Measurements from ENCODE around the gene OR1I1. TPM values are rescaled to one million over a fixed set of nuclear protein-coding genes. Genes with fewer than 3 reads are reported as not detected.
"Not testable (repeated sequence)": the region's sequence is repeated elsewhere in the genome, so short reads cannot be mapped to it uniquely, and the experiment has no call there.

Gene OR1I1, protein sequence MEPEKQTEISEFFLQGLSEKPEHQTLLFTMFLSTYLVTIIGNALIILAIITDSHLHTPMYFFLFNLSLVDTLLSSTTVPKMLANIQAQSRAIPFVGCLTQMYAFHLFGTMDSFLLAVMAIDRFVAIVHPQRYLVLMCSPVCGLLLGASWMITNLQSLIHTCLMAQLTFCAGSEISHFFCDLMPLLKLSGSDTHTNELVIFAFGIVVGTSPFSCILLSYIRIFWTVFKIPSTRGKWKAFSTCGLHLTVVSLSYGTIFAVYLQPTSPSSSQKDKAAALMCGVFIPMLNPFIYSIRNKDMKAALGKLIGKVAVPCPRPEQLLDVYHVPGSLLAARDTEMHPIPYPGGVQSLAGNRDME
- not detected in 2 replicates for polyA plus RNA-seq (2014; cell fraction: cytosol; rRNA removed)
- not detected in 2 replicates for polyA plus RNA-seq (2014; cell fraction: nucleus; rRNA removed)

DNA sequence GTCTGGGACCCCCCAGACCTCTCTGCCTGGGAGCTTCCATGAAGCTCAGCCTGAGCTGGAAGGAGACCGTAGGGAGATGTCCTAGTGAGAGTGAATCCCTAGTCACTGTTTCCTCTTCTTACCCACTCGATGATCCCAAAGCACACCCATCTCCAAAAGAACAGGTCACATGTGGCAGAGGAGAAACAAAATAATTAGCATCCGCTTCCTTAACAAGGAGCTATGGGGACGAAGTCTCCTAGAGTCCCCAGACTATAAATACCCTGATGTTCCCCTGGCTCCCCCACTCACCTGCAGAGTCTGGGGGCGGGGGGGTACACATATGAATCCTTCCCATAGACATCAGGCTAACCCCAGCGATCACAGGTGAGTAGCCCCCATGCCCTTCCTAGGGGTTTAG, at the start of gene OR1I1:
Gene OR1I1 (plus strand): TSS at position 301 of the 400 bp plus-strand sequence. CDS start 4,855 bp downstream, outside the sequence.
- DNase-seq (ENCODE audit: low spot score): no peak

DNA sequence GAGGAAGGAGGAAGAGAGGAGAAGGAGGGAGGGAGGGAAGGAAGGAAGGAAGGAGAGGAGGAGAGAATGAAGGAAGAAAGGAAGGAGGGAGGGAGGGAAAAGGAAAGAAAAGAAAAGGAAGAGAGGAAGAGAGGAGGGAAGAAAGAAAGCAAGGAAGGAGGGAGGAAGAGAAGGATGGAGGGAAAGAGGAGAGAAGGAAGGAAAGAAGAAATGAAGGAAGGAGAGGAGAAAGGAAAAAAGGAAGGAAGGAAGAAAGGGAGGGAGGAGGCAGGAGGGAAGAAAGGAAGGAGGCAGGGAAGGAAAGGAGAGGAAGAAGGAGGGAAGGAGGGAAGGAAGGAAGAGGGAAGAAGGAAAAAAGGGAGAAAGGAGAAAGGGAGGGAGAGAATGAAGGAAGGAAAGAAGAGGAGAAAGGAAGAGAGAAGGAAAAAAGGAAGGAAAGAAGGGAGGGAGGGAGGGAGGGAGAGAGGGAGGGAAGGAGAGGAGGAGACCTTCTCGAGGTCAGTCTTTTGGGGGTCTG, 46.2 kb upstream of the OR1I1 start:
- DNase-seq (ENCODE audit: low spot score): no peak

DNA sequence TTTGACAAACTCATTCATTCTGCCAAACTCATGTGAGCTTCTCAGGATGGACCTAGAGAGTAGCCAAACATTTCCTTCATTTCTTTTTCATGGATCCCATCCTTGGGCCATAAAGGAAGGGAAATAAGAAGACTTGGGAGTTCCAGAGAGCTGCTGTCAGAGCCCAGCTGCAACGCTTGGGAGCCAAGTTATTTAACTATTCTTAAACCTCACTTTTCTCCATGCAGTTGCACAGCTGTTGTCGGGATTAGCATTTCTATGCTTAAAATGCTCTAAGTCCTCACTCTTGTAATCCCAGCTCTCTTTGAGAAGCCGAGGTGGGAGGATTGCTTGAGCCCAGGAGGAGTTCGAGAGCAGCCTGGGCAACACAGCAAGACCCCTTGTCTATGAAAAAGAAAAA, 44.4 kb upstream of the OR1I1 start:
- DNase-seq (ENCODE audit: low spot score): no peak

DNA sequence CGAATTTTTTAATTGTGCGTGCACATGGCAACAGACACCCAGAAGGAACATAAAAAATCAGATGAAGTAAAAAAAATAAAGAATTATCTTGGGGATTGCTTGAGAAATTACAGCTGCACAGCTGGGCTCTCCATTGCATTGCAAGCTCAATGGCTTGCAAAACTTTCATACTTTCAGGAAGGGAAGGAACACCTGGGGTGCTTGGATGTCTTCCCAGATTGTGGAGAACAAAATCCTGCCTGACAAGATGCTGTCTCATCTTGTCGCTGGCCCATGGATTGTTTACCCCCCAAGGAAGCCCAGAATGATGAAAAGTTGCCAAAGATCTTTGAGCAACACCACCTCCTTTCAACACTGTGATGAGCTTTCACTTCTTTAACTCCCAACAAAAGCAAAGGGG, 43.7 kb upstream of the OR1I1 start:
- no peak for DNase-seq (ENCODE audit: low spot score)

DNA sequence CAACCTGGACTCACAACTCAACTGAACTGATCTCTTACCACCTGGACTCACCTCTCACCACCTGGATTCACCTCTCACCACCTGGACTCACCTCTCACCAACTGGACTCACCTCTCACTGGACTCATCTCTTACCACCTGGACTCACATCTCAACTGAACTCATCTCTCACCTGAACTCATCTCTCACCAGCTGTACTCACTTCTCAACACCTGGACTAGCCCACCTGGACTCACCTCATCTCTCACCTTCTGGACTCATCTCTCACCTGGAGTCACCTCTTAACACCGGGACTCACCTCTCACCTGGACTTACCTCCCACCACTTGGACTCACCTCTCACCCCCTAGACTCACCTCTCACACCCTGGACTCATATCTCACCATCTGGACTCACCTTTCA, 40.0 kb upstream of the OR1I1 start:
- DNase-seq (ENCODE audit: low spot score): no peak

DNA sequence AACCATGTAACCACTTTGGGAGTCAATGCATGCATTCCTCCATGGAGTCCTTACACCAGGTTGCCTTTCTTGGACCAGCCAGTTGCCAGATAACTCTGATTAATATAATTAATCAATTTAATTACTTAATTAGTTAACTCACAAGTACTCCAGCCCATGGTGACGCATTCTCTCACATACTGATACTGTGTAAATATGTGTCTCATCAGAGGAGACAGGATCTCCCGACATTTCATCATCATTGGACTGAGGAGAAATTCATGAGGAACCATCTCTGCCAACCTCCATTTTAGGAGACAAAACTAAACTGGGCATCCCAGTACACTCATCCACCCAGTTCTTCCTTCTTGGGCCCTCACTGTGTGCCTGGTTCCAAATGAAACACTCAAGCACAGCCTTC, 39.2 kb upstream of the OR1I1 start:
- no peak for DNase-seq (ENCODE audit: low spot score)

DNA sequence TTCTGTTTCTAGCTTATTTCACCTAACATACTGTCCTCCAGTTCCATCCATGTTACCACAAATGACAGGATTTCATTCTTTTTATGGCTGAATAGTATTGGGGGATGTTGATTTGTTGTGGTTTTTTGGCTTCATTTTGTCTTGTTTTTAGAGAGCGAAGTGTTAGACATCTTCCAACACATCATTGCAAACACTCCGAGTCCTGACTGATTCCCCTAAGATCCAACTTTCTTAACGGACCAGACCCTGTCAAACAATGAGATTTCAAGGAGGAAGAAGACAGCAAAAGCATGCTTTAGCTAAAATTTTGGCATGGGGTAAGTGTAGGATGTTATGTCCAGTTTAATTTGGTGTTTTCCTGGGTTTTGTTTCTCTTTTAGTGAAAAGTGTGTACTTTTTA, 36.5 kb upstream of the OR1I1 start:
- no peak for DNase-seq (ENCODE audit: low spot score)

DNA sequence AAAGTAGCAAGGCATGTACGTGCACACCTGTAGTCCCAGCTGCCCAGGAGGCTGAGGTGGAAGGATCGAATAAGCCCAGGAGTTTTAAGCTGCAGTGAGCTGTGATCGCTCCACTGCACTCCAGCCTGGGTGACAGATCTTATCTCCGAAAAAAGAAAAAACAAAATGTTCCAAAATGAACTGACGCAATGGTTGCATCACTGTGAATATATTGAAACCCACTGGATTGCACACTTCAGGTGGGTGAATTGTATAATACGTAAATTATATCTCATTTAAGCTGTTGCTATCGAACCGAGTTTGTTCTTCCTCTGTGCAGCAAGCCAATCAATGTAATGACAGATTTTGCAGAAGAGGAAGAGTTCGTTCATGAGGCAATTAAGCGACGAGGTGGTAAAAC, 34.3 kb upstream of the OR1I1 start:
- no peak for DNase-seq (ENCODE audit: low spot score)

DNA sequence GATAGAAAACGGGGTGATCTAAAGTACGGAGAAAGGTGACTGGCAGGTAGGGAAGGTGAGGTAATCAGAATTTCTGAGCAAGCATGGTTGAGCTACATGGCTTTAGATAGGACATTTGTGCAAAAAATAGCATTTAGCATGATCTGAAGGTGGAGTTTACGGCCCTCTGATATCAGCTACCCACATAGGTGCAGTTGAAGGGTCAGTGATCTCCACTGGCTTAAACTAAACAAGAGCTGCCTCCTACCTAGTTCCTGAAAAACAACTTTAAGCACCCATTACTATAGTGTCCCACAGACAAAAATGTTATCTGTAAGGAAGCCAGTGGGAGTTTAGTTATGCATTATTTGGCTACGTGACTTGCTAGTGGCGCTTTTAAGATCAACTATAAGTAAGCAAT, 33.9 kb upstream of the OR1I1 start:
- DNase-seq (ENCODE audit: low spot score): no peak

DNA sequence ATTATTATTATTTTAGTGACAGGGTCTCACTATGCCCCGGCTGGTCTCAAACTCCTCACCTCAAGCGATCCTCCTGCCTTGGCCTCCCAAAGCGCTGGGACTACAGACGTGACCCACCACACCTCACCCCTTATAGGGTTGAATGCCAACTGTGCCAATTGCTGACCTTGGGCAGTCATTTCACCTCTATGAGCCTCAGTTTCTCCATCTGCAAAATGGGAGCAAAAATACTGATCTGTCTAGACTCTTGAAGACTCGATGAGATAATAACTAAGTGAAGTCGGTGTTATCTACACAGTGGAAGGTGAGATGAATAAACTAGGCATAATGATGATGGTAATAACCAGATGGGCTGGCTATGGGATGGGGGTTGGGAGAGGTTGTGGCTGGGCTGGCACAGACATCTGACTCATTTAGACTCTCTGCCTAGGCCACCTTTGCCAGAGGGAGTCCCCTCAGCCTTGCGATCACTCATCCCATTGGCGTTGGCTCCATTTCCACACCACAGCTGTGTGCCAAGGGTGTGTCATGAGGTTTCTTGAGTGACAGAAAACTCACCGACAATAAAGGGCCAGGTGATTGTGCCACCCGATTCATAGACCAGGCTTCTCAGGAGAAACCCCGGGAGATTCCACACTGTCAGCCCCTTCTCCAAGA, 33.0 kb upstream of the OR1I1 start, which contains the start of gene CASP14:
Gene CASP14 (plus strand): TSS at position 596 of the 657 bp plus-strand sequence. CDS start 2,772 bp downstream, outside the sequence.
- DNase-seq (ENCODE audit: low spot score): no peak

DNA sequence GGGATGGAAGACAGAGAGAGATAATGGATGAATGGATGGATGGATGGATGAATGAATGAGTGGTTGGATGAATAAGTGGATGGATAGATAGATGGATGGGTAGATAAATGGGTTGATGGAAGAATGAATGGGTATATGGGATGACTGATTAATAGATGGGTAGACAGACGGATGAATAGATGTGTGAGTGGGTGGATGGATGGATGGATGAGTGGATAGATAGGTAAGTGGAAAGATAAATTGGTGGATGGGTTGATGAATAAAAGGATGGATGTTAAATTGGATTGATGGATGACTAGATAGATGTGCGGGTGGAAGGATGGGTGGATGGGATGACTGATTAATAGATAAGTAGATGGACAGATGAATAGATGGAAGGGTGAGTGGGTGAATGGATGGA, 31.4 kb upstream of the OR1I1 start:
- DNase-seq (ENCODE audit: low spot score): no peak

DNA sequence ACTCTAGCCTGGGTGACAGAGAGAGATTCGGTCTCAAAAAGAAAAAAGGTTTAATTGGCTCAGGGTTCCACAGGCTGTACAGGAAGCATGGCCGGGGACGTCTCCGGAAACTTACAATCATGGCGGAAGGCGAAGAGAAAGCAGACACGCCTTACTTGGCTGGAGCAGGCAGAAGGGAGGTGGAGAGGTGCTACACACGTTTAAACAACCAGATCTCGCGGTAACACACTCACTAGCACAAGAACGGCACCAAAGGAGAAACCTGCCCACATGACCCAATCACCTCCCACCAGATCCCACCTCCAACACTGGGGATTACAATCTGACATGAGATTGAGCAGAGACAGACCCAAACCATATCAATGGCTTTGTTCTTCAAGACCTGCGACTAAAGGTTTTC, 20.0 kb upstream of the OR1I1 start:
- no peak for DNase-seq (ENCODE audit: low spot score)

DNA sequence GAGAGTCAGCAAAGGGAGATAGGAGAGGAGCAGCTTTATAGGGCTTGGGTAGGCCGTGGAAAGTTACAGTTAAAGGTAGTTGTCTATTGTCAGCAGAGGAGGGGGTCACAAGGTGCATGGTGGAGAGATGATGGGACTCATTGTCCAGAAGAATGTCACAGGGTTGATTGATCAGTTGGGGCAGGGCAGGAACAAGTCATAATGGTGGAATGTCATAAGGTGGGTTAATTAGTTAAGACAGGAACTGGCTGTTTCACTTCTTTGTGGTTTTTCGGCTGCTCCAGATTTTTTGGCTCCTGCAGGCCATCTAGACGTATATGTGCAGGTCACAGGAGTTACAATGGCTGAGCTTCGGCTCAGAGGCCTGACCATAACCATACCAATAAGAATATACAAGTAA, 11.6 kb upstream of the OR1I1 start:
- not testable (repeated sequence) for DNase-seq (ENCODE audit: low spot score)

DNA sequence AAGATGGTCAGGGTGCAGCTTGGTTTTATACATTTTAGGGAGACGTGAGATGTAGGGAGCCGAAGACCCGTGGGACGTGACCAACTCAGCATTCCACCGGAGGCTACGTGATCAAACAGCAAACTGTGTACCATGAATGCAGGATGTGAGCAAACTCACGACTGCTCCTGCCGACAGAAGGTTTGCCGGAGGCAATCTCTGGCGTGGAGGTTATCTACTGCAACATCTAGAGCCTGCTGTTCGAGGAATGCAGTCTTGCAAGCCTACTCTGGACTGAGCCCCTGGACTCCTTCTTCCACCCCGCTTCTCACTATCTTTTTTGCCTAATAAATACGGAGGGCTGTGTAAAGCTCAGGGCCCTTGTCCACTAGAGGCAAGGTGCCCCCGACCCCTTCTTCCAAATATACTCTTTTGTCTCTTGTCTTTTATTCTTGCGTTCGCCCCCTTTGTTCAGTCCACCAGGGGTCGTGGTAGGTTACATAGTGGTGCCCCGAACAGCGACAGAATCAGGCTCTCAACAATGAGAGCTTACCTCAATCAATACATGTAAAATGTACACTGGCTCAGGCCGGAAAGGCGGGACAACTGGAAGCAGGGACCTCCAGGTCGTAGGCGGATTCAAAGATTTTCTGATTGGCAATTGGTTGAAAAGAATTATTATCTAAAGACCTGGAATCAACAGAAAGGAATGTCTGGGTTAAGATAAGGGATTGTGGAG, 8.9 kb upstream of the OR1I1 start:
- peak; percentile 27 for DNase-seq (ENCODE audit: low spot score)

DNA sequence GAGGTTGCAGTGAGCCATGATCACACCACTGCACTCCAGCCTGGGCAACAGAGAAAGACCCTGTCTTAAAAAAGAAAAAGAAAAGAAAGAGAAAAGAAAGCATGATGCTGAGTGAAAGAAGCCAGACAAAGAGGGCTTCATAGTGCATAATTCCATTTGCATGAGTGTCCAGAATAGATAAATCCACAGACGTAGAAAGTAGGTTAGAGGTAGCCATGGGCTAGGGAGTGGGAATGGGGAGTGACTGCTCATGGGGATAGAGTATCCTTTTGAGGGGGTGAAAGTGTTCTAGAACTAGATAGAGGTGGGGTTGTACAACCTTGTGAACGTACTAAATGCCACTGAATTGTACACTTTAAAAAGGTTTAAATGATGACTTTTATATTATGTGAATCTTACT, 7.6 kb upstream of the OR1I1 start:
- no peak for DNase-seq (ENCODE audit: low spot score)

DNA sequence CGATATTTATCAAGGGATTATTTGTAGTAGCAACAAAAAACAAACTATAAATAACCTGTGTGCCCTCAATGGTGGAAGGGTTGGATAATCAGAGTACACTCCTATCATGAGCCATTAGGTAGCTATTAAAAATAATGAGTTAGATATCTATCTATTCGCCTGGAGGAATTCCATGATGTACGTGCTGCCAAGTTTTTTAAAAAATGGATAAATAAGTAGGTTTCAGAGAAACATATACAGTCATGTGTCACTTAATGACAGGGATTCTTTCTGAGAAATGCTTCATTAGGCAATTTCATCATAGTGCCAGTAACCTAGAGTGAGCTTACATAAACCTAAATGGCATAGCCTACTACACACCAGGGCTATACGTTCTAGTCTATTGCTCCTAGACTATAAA, 6.2 kb upstream of the OR1I1 start:
- DNase-seq (ENCODE audit: low spot score): no peak

DNA sequence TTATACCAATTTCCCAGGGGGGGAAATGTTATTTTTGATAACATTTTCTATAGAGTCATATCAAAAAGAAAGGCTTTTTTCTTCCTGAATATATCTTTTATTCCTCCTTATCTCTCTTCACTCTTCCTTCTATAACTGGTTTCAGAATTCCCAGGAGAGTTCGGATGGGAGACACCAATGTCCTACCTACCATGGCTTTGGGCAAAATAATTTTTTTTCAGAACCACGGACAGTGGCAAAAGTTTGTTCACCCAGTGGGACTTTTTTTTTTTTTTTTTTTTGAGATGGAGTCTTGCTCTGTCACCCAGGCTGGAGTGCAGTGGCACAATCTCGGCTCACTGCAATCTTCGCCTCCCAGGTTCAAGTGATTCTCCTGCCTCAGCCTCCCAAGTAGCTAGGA, 2.0 kb upstream of the OR1I1 start:
- DNase-seq (ENCODE audit: low spot score): not testable (repeated sequence)

DNA sequence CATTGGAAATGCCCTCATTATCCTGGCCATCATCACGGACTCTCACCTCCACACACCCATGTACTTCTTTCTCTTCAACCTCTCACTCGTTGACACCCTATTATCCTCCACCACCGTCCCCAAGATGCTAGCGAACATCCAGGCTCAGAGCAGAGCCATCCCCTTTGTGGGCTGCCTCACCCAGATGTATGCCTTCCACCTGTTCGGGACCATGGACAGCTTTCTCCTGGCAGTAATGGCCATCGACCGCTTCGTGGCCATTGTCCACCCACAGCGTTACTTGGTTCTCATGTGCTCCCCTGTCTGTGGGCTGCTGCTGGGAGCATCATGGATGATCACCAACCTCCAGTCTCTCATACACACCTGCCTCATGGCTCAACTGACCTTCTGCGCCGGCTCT, 5.2 kb downstream of the OR1I1 start:
- no peak for DNase-seq (ENCODE audit: low spot score)

DNA sequence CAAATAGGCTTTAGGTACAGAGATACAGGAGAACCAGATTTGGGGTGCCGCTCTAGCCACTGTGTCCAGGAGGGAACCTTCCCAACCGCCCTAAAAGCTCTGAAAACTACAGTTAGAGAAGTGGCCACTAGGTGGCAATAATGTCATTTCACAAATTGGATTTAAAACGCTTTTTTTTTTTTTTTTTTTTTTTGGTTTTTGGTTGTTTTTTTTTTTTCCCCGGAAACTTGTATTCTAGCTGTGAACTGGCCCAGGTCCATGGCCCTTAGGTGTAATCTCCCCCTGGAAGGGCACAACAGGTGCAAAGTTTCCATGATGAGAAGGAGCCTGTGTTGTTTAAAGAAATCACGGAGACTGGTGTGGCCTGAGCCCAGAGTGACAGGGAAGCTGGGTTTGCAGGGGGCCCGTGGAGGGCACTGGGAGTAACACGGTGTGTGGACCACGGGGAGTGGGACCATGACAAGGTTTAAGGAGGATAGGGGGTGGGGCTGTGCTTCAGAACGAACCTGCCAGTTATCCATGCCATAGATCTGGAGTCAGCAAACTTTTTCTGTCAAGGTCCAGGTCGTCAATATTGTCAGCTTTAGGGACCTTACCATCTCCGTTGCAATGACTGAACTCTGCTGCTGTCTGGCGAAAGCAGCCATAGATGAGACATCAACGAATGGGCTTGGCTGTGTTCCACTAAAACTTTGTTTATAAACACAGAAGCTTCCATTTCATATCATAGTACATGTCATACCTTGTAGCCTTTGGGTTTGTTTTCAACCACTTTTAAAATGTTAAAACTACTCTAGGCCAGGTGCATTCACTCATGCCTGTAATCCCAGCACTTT, 10.1 kb downstream of the OR1I1 start:
- peak; percentile 63 for DNase-seq (ENCODE audit: low spot score)

DNA sequence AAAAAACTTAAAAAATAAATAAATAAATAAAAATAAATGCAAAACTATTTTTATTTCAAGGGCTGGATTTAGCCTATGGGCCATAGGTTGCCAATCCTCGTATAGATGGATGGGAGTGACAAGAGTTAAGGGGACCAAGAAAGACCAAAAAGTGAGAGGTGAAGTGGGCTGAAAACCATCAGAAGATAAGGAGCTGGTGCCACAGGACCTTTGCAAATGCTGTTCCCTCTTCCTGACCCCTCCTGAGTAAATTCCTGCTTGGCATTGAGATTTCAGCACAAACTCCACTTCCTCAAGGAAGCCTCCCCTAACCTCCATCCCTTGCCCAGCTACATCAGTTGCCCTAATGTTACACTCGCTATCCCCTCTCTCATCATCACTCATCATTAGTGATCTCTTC, 11.0 kb downstream of the OR1I1 start:
- no peak for DNase-seq (ENCODE audit: low spot score)

DNA sequence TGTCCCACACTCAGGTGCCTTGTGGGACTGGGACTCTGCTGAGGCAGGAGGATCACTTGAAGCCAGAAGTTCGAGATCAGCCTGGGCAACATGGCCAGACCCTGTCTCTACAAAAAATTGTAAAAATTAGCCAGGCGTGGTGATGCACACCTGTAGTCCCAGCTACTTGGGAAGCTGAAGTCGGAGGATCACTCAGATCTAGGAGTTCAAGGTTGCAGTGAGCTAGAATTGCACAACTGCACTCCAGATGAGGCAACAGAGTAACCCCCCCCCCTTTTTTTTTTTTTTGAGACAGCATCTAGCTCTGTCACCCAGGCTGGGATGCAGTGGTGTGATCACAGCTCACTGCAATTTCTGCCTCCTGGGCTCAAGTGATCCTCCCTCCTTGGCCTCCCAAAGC, 14.2 kb downstream of the OR1I1 start:
- DNase-seq (ENCODE audit: low spot score): no peak

All from SK-N-DZ (cell line).